NCI-H1436 treated with DMSO at 0.1 percent for 48 hours (cell line): ENCODE results near the gene TBL2.
"Not testable (repeated sequence)": the region's sequence is repeated elsewhere in the genome, so short reads cannot be mapped to it uniquely, and the experiment has no call there.

Experiments used
- DNase-seq: peaks from one replicate; lab custom pipeline; 2025; lab: John Stamatoyannopoulos, UW

Gene TBL2

DNA sequence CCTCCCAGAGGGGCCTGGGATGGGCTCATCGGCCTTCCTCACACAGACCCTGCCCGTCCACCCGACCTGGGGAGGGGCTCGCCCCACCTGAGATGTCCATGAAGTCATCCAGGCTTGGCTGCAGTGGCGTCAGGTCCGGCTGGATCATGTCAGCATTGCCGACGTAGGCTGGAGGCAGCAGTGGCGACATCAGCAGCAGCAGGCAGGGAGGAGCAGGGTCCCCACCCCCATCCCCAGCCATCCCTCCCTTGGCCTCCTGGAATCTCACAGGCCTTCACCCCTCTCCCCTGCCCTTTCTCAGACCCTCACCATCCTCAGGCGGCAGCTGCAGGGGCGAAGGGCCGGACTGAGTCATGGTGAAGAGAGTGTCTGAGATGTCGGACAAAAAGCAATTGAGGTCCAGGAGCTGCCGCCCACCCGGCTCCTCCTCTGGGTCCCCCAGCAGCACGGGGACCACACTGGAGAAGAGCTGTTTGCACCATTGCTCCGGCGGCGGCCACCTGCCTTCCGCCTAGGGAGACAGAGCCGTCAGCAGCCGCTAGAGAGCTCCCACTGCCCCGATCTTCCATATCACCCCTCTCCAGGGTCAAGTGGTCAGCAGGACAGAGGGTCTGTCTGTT is 27.3 kb upstream of the TBL2 start:
- no peak for DNase-seq

DNA sequence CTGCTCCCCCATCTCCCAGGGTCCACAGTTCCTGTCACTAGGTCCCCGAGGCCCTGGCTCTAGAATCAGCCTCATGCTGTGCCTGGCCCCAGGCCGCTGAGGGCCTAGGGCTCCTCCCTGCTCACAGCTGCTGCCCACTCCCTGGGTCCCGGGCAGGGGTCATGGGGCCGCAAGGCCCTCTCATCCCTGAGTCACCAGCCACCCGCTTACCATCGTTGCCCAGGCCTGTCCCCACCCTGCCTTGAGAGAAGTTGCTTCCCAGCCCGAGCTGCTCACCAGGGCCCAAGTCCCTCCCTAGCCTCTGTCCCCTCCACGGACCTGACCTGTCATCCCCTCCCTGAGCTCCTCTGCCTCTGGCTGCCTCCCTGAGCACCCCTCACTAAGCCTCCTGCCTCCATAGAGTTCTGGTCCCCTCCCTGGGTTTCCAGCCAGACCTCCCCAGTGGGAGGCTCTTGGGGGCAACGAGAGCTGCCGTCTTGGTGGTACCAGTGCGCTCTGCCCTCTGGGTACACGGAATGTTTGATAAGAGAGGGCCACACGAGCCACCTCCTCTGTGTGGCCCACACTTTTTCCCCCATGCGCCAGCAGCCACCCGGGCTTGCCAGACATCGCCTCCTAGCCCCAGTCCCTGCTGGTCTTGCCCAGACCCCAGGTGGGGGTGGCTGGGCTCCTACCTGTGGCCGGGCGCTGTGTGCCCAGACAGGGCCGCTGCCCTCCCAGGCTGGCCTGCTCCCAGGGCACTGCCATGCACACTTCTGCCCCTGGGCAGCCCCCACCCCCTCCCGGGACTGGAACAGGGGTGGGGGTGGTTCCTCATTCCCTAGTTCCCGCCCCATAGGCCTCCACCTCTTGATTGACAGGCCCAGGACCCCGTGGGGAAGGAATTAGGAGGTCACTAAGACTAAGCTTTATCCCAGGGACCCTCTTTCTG is 24.6 kb upstream of the TBL2 start:
- no peak for DNase-seq

DNA sequence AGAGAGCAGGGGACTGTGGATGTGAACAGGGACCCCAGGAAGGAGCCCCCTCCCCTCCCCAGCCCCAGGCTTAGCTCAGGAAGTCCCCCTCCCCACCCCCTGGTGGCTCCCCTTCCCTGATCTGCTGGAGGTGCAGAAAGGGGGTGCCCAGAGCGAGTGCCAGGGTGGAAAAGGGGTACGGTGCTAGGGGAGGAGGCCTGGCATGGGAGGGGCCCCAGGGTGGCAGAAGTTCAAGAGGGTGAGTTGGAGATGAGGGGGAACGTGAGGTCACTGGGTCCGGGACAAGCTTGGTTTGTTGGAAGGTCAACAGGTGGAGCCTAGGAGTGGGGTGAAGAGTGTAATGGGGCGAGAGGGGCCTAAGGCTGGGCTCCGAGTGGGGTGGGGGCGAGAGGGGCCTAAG is 21.5 kb upstream of the TBL2 start:
- no peak for DNase-seq

DNA sequence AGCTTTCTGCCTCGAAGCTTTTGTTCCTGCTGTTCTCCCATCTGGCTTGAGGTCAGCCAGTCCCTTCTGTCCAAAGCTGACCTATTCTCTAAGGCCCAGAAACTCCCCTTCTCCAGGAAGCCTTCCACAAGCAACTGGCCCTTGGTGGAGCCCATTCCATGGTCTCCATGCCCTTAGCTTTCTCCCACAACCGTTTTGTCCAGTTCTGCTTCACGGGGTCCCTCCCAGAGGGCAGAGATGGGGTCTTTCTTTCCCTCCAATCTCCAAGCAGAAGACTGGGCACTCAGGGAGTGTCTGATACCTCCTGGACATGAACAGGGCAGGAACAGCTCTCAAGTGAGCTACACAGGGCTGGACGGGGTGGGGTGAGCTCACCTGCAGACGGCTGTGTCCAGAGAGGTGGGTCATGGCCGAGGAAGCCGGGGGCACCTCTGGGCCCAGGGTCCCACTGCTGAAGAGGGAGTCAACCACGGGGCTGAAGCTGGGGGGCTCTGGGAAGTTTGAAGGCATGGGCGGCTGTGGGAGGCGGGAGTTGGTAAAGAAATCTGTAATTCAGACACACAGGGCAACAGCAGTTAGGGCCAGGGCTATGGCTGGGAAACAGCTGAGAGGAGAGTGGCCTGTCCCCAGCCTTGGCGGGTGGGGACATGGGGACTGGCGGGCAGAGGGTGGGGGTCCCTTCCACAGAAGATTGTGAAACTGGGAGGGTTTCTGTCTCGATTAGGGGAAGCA is 20.9 kb upstream of the TBL2 start:
- DNase-seq = no peak

DNA sequence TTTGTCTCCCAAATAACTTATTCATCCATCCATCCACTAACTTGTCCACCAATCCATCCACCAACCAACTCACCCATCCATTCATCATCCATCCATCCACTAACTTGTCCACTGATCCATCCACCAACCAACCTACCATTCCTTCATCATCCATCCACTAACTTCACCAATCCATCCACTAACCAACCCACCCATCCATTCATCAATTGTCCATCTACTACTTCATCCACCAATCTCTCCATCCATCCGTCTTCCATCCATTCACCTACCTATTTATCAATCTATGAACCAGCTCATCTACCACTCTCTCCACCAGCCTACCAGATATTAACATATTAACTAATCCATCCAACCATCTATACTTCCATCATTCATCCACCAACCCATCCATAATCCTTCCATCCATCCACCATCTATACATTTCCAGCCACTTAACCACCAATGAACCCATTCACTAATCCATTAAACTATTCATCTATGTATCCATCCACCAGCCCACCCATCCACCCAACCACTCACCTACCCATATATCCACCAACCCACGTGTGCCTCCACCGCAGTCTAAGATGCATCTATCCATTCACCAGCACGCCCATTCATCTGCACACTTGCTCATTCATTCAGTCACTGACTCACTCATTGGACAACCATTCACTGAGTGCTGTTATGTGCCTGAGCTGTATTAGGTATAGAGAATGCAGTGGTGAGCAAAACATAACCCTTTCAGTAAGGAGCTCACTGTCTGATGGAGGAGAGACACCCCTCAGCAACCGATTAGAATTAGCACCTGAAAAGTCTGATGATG is 19.8 kb upstream of the TBL2 start:
- DNase-seq = no peak

DNA sequence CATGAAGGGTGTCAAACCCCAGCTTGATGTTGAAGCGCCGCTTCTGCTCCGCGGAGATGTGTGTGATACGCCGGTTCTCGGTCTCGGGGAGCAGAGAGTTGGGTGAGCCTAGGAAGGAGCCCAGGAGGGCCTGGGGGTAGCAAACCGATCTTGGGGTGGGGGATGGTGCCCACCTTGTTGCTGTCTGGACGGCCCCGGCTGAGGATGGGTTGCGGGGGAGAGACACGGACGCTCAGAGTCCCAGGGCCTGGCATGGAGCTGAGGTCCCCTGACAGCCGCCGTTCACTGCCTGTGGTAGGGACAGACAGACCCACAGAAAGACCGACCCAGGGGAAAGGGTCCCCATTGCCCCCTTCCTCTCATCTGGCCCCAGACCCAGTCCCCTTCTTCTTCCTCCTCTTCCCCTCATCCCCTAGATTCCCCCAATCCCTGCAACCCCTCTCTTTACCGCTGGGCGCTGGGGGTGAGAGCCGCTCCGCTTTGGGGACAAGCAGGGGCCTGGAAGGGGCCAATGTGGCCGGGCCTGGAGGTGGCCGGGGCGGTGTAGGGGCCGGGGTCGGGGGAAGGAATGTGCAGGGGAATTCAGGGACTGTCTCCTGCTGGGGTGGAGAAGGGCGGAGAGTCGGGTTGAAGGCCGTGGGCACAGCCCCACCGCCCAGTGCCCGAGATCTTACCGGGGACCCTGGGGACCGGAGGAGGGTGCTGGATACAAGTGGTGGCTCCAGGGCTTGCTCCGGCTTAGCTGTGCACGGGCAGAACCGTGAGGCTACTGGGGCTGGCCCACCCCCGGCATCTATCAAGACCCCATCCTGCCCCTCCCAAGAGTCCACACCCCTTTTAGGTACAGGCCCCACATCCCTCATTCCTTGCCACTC is 18.0 kb upstream of the TBL2 start:
- no peak for DNase-seq

DNA sequence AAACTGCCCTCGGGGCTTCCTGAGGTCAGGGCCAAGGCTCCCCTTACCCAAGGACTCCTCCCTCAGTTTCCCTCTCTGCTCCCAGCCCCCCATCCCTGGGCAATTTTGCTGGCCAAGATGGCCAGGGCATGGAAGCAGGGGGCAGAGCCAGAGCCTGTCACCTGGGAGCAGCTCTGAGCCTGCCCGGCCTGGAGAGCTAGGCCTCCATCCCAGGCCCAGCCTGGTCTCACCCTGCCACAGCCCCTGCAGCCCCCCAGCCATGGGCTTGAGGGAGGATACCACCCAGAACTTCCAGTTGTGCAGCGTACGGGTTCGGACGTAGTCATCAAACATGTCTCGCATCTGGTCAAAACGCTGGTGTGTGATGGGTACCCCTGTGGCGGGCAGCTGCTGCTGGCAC is 17.0 kb upstream of the TBL2 start:
- no peak for DNase-seq

DNA sequence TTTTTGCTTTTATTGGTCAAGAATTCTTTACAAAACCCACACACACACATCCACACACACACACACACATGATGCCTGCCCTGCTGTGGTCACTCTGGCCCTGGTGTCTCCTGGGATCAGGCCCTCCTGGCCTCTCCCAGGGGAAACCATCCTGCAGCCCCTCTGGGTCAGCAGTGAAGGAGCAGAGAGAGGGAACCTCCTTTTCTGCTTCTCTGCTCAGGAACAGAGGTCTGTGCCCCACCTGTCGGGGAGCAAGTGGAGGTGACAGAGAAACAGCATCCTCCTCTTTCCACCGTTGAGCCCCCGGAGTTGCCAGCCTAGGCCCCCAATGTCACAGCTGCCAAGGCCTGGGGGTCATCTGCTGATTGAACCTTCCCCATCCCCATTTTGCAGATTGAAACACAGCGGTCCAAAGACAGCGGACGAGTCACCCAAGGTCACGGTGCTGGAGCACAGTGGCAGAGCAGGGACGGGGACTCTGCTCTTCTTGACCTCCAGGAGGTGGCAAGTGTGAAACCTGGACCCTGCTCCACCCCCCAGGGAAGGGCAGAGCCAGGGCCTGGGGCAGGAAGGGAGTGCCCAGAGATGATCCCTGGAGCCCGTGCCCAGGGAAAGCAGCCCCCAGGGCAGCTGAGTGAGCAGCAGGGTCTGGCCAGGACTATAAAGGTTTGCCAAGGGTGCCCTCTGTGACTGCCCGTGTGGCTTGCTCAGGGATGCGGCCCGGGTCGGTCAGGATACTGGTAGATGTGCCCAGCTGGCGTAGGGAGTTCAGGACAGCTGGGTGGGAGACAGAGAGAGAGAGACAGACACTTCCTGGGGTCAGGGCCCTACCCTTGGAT is 15.0 kb upstream of the TBL2 start:
- DNase-seq = no peak

DNA sequence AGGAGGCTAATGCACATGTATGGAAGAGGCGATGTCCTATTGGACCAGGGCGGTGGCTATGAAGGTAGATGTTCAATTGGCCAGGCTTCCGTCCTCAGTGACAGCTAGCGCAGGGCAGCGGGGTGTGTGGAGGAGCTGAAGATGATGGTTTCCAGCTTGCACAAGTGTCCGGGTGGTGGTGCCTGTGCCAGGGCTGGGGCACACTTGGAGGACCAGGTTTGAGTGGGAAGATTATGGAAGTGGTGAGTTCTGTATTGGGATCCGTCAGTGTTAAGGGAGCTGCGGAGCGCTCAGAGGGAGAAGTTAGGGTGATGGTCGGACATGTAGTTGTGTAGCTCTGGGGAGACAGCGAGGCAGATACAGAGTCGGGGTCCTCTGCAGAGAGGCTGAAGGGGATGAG is 8.5 kb upstream of the TBL2 start:
- DNase-seq = no peak

DNA sequence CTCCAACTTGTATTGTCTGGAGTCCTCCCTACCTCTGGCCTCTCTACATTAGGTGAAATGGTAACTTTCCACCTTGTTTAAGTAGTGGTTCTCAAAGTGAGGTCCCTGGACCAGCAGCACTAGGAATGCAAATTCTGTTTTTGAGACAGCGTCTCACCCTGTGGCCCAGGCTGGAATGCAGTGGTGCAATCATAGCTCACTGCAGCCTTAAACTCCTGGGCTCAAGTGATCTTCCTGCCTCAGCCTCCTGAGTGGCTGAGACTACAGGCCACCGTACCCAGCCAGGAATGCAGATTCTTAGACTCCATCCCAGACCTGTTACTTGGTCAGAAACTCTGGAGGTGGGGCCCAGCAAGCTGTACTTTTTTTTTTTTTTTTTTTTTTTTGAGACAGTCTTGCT is 6.8 kb upstream of the TBL2 start:
- no peak for DNase-seq

GRCh38 chr7:73582664-73583202 is 4.4 kb upstream of the TBL2 start:
- DNase-seq = no peak

DNA sequence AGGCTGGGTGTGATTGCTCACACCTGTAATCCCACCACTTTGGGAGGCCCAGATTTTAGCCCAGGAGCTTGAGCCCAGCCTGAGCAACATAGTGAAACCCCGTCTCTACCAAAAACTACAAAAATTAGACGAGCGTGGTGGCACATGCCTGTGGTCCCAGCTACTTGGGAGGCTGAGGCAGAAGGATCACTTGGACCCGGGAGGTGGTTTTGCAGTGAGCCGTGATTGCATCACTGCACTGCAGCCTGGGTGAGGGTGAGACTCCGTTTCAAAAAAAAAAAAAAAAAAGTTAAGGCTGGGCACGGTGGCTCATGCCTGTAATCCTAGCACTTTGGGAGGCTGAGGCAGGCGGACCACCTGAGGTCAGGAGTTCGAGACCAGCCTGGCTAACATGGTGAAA is 2.6 kb upstream of the TBL2 start:
- DNase-seq = not testable (repeated sequence)

- no peak for DNase-seq
These were observed 595 bp downstream of the TBL2 start for GRCh38 chr7:73577627-73578341.

- no peak for DNase-seq
These were observed 4.6 kb downstream of the TBL2 start for GRCh38 chr7:73573791-73574190.

DNA sequence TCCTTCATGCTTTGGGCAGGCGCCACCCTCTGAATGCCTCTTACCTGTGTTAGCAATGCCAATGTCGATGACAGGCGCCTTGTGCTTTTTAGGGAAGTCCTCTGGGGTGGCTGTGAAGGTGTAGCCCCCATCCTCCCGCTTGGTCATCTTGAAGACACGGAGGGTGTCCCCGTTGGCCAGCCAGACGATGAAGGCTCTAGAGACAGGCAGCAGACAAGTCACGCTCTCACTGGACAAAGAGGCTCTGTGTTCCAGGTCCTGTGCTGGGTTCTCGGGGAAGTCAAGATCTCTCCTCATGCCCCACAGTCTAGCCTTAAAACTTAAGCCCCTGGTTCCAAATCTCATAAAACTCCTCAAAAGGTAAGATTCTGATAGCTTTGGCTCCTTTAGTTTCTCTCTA is 5.1 kb downstream of the TBL2 start:
- no peak for DNase-seq

GRCh38 chr7:73572767-73573186 is 5.6 kb downstream of the TBL2 start:
- no peak for DNase-seq

DNA sequence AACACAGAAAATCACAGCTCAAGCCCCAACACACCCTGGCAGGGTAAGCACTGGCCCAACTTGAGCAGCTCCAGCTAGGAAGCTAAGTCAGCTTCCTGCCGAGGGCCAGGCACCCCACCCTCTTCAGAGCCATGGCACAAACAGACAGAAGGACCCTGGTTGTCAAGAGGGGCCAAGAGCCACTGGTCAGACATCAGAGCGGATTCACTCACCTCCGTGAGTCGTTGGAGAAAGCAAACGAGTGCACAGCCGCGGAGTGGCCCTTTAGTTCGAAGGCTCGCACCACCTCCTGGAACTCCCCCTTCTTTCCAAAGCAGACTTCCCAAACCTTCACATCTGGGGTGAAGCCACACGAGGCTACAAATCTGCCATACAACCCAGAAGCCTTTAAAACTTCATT is 7.4 kb downstream of the TBL2 start:
- DNase-seq = no peak

DNA sequence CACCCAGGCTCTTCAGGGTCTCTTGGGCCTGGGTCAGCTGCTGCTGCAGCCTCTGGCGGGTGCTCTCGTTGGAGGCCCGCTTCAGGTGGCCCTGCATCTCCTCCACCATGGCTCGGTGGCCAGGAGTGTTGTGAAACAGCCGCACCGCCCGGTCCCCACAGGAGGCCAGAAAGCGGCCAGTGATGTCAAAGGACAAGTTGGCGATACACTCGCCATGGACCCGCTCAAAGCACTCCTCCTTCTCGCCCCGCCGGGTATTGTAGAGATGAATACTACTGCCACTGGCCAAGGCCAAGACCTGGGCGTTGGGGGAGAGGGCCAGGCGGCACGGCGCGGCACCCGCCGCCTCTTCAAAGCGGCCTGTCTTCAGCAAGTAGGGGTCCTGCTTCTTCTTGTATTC is 7.9 kb downstream of the TBL2 start:
- no peak for DNase-seq

- no peak for DNase-seq
These were observed 9.3 kb downstream of the TBL2 start for GRCh38 chr7:73569042-73569608.
